Right lobe of liver (tissue), 4 donors: ENCODE data around the gene OLIG1.

Experiments
- CTCF ChIP-seq, 4 donors: fragments of 200-600 bp in 3 of 4; fragments of 450-650 bp in 1 of 4; IDR thresholded peaks; one replicate each; pipeline versions ENCODE4 v1.5.1 to v1.8.0; 2016 to 2022; ENCODE audit warnings: antibody characterized with exemption in 4 of 4, mild to moderate bottlenecking in 2 of 4
- POLR2A ChIP-seq: fragments of 450-650 bp; IDR thresholded peaks from one replicate; pipeline ENCODE4 v1.6.1; 2017; ENCODE audit warnings: antibody characterized with exemption, mild to moderate bottlenecking
- donor health status: DM: no; HTN: no; CAD: no.
- donor health status: DM: no; HTN: no; CAD: no.
- donor health status: DM: no; HTN: yes; CAD: no.

DNA sequence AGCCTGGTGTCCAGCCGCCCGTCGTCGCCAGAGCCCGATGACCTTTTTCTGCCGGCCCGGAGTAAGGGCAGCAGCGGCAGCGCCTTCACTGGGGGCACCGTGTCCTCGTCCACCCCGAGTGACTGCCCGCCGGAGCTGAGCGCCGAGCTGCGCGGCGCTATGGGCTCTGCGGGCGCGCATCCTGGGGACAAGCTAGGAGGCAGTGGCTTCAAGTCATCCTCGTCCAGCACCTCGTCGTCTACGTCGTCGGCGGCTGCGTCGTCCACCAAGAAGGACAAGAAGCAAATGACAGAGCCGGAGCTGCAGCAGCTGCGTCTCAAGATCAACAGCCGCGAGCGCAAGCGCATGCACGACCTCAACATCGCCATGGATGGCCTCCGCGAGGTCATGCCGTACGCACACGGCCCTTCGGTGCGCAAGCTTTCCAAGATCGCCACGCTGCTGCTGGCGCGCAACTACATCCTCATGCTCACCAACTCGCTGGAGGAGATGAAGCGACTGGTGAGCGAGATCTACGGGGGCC is 43.0 kb upstream of the OLIG1 start:
- TF ChIP-seq CTCF (IDR thresholded peaks at IDR 0.05), result no peak
- TF ChIP-seq POLR2A, result no peak
